ENCODE data around the gene GUCY1B1. TPM values are rescaled to one million over a fixed set of nuclear protein-coding genes. Genes with fewer than 3 reads are reported as not detected.

Gene GUCY1B1
- polyA plus RNA-seq, 1 experiment, result 2.2 TPM

DNA sequence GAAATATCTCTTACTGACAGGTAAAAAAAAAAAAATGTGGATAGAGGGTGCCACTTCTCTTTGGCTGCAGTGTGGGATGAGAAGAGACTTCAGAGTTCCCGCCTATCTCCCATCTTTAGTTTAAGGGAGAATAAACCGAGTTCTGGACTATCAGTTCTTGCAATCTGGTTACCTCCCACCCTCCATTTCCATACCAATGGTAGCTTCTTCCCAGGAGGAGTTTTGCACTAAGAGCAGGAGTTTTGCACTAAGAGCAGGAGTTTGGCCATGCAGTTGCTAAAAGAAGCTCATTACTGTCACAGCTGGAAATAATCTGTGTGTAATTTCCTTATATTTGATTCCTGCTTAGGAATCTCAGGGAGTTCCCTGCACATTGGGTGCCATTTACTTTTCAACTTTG, 10.8 kb upstream of the GUCY1B1 start:
- H3K27me3 ChIP-seq (ENCODE audit: control insufficient read depth, insufficient read depth, low read length), result no peaks in the 10 kb centered on the region
- no peak overlapping the region for H3K4me3 ChIP-seq (ENCODE audit: low read depth, low read length)
- ChIA-PET POLR2A (no interaction called here), CTCF (interaction anchor here (0.9 to 1.4 kb wide), 4 partner anchors 11 to 39 kb away, joined by 3 to 5 read pairs (median 4); partner anchors contain the start of gene GUCY1B1)
- no peak for DNase-seq (ENCODE audit: low read depth)
- TF ChIP-seq, protein P1, sequence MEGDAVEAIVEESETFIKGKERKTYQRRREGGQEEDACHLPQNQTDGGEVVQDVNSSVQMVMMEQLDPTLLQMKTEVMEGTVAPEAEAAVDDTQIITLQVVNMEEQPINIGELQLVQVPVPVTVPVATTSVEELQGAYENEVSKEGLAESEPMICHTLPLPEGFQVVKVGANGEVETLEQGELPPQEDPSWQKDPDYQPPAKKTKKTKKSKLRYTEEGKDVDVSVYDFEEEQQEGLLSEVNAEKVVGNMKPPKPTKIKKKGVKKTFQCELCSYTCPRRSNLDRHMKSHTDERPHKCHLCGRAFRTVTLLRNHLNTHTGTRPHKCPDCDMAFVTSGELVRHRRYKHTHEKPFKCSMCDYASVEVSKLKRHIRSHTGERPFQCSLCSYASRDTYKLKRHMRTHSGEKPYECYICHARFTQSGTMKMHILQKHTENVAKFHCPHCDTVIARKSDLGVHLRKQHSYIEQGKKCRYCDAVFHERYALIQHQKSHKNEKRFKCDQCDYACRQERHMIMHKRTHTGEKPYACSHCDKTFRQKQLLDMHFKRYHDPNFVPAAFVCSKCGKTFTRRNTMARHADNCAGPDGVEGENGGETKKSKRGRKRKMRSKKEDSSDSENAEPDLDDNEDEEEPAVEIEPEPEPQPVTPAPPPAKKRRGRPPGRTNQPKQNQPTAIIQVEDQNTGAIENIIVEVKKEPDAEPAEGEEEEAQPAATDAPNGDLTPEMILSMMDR (IDR thresholded peaks at IDR 0.05; ENCODE audit: insufficient read depth, low read depth, low read length), result no peak
- no peaks in the 10 kb centered on the region for H3K36me3 ChIP-seq (ENCODE audit: control insufficient read depth, insufficient read depth, low read length)

DNA sequence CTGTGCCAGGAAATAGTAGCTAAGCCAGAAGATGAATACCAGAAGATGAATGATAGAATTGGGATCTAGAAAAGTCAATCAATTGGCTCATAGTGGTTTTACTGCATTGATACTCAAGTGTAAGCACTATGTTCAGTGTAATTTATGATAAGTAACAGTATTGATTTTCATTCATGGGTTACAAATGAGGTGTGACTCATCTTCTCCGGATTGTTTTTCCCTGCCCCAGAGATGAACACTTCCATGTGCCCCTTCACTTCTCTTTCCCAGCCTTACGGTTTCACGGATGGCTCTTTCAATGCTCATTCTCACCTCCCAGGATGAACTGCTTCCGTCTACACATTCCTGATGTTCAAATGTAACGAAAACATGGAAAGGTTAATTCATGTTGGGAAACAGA, 9.8 kb upstream of the GUCY1B1 start:
- CTCF ChIA-PET, result interaction anchor here (0.9 kb wide), 2 partner anchors 10 to 38 kb away, joined by 3 to 4 read pairs; partner anchors contain the start of gene GUCY1B1
- Histone ChIP-seq H3K4me3 (ENCODE audit: low read depth, low read length) (no peak overlapping the region), H3K36me3 (ENCODE audit: control insufficient read depth, insufficient read depth, low read length) (no peaks in the 10 kb centered on the region), H3K27me3 (ENCODE audit: control insufficient read depth, insufficient read depth, low read length) (no peaks in the 10 kb centered on the region)
- TF ChIP-seq, protein P1 (IDR thresholded peaks at IDR 0.05; ENCODE audit: insufficient read depth, low read depth, low read length), result no peak
- DNase-seq (ENCODE audit: low read depth), result no peak
- POLR2A ChIA-PET, result no interaction called here

DNA sequence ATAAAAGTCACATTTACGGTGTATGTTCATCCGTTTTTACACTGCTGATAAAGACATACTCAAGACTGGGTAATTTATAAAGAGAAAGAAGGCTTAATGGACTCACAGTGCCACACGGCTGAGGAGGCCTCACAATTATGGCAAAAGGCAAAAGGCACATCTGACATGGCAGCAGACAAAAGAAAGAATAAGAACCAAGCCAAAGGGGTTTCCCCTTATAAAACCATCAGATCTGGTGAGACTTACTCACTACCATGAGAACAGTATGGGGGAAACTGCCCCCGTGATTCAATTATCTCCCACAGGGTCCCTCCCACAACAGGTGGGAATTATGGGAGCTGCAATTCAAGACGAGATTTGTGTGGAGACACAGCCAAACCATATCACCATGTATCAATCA, 7.3 kb upstream of the GUCY1B1 start:
- TF ChIP-seq, protein P1 (IDR thresholded peaks at IDR 0.05; ENCODE audit: insufficient read depth, low read depth, low read length), result no peak
- ChIA-PET CTCF (no interaction called here), POLR2A (no interaction called here)
- Histone ChIP-seq H3K27me3 (ENCODE audit: control insufficient read depth, insufficient read depth, low read length) (no peaks in the 10 kb centered on the region), H3K4me3 (ENCODE audit: low read depth, low read length) (no peak overlapping the region), H3K36me3 (ENCODE audit: control insufficient read depth, insufficient read depth, low read length) (no peaks in the 10 kb centered on the region)
- DNase-seq (ENCODE audit: low read depth), result no peak

DNA sequence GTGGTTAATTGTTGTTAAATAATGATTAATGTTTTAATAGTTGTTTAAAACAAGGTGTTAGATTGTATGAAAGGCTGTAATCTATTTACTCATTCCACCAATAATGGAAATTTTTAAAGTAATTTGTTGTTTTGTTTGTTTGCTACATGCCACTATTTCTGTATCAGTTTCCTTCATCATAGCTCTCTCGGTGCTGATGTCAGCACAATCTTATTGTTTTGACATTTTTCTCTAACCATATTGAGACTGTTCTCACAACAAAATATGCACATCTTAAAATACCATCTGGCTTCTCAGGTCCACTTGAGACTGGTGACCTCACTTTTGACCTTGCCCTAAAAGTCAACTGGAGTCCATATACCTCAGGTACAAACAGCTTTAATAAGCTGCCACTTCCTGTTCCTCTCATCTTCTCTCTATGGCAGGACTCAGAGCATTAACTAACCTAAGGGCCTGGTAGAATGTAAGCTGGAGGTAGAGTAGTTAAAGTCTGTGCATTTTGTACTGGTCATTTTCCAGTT, 1.0 kb upstream of the GUCY1B1 start:
- TF ChIP-seq, protein P1 (IDR thresholded peaks at IDR 0.05; ENCODE audit: insufficient read depth, low read depth, low read length), result no peak
- Histone ChIP-seq H3K4me3 (ENCODE audit: low read depth, low read length) (no peak overlapping the region), H3K27me3 (ENCODE audit: control insufficient read depth, insufficient read depth, low read length) (no peaks in the 10 kb centered on the region), H3K36me3 (ENCODE audit: control insufficient read depth, insufficient read depth, low read length) (no peaks in the 10 kb centered on the region)
- ChIA-PET CTCF (interaction anchor here (1.1 to 2.3 kb wide), 3 partner anchors 10 to 309 kb away, joined by 3 to 5 read pairs (median 3); no protein-coding TSS in a partner anchor), POLR2A (no interaction called here)
- no peak for DNase-seq (ENCODE audit: low read depth)

DNA sequence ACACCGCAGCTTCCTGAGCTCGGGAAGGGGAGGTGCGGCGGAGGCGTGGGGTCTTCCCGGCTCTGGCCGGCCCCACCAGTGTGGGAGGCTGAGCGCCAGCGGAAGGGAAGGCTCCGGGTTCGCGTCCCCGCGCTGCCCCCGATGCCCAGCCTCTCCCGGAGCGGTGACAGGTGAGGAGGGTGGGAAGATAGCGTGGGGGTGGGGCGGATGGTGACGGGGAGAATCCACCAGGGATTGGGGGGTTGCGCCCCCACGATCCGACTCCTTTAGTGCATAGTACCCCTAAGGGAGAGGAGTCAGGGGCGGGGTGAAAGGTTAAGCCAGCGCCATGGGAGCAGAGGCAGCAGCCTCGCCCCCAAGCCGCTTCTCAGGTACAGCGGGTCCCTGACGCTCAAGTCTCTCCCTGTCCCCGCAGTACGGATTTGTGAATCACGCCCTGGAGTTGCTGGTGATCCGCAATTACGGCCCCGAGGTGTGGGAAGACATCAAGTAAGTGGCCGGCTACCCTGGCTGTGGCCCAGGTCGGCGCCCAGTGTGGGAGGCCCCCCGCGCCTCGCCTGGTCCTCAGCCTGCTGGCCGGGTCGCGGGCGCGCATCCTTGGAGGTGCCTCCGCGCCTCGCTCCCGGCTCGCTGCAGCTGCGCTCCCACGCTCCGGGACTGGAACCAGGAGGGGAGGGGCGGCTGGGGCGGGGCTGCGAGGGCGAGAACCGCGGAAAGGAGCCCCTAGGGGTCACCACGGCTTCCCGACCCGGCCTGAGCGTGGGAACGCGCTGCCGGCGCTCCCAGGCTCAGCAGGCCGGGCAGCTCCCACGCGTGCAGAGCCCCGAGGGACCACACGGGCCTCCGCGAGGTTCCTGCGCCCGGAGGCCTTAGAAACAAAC, 791 bp downstream of the GUCY1B1 start:
- no peak for DNase-seq (ENCODE audit: low read depth)
- Histone ChIP-seq H3K36me3 (ENCODE audit: control insufficient read depth, insufficient read depth, low read length) (no peaks in the 10 kb centered on the region), H3K27me3 (ENCODE audit: control insufficient read depth, insufficient read depth, low read length) (no peaks in the 10 kb centered on the region), H3K4me3 (ENCODE audit: low read depth, low read length) (peak overlapping the region; percentile 71)
- ChIA-PET POLR2A (no interaction called here), CTCF (interaction anchor here (1.0 to 2.3 kb wide), 6 partner anchors 9 to 165 kb away, joined by 3 to 5 read pairs (median 3); no protein-coding TSS in a partner anchor)
- TF ChIP-seq, protein P1 (IDR thresholded peaks at IDR 0.05; ENCODE audit: insufficient read depth, low read depth, low read length), result no peak
